NCI-H2171 treated with DMSO at 0.1 percent for 48 hours (cell line): ENCODE results near the gene MADCAM1.

Source experiments
- DNase-seq: peaks from one replicate; lab custom pipeline; 2025; lab: John Stamatoyannopoulos, UW

MADCAM1 gene

DNA sequence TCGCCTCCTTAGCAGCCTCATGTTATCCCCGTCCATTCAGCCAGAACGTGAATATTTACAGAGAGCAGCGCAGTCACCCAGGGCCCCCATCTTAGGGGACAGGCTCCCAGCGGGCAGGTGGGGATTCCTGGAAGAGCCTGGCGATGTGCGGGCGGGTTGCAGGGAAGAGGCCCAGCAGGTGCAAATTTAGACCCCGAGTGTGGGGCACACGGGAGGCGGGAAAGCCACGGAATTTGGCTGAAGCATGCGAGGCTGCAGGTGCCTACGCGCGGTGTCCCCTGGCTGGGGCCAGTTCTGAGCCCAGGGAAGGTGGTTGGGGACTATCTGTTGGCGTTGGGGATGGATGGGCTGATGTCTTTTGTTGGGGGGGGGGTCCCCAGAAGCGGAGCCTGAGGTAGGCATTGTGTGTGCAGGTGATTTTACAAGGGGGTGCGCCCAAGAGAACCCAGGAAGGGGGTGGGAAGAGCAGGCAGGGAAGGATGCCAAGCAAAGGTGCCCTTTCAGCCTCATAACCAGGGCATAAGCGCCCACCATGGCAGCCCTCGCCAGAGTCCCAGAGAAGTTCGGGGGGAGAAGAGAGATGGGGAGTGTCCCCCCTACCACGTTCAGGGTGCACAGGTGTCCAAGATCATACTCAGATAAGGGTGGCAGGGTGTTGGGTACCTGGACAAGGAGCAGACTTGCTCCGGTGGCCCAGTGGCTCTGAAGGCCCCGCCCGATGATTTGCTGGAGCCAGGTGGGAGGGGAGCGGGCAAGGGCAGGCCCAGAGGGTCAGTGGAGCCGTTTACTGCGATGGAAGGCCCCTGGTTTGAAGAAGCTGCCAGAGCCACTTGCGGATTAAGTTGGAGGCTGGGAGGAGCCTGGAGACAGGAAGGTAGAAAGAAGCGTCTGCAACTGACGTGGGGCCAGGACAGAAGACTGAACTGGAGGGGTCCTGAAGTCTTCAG lies 12.2 kb downstream of the MADCAM1 start:
- no peak for DNase-seq

DNA sequence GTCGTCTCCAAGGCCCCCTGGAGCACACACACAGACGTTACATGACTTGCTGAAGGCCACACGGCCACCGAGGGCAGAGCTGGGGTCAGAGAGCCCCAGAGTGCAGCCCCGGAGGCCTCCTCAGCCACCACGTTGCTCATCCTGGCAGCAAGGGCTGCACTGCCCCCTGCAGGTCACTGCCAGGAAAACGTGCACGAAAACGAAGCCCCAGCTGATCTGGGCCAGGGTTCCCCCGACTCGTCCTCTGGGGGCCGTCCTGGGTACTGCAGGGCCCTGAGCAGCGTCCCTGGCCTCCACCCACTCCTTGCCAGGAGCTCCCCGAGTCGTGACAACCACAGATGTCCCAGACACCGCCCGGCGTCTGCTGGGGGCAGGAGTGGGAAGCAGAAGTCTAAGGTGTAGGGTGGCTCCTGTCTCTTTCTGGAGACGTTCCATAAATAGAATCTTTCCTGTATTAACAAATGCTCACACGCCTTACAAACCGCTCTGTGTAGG lies 14.4 kb downstream of the MADCAM1 start:
- DNase-seq: peak; percentile 89

DNA sequence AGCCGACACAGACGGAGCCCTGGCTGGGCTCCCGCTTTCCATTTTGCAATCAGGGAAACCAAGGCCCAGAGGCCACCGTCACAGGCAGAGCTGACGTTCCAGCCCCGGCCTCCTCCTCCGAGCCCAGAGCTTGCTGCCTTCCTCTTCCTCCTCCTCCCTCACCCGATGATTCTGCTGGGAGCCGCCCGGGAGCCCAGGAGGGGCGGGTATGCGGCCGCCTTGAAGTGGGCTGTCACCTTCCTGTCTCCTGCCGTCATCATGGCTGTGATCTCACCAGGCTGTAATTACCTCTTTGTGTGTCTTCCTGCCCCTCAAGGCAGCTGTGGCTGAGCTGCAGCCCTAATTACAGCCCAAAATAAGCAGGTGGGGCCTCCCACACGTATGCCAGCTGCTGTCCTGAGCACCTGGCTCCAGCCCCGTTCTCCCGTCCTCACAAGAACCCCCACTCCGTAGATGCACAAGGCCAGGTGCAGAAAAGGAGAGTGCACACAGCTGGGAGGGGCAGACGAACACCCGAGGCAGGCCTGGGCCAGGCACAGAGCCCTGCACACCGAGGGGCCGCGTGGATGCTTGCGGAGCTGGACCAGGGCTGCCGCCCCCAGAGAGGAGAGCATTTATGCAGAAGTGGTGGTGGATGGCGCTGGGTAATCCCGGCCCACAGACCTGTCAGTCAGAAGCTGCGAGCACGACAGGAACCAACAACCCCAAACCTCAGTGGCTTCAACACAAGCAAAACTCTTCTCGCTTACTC lies 15.0 kb downstream of the MADCAM1 start:
- DNase-seq: peak; percentile 98

DNA sequence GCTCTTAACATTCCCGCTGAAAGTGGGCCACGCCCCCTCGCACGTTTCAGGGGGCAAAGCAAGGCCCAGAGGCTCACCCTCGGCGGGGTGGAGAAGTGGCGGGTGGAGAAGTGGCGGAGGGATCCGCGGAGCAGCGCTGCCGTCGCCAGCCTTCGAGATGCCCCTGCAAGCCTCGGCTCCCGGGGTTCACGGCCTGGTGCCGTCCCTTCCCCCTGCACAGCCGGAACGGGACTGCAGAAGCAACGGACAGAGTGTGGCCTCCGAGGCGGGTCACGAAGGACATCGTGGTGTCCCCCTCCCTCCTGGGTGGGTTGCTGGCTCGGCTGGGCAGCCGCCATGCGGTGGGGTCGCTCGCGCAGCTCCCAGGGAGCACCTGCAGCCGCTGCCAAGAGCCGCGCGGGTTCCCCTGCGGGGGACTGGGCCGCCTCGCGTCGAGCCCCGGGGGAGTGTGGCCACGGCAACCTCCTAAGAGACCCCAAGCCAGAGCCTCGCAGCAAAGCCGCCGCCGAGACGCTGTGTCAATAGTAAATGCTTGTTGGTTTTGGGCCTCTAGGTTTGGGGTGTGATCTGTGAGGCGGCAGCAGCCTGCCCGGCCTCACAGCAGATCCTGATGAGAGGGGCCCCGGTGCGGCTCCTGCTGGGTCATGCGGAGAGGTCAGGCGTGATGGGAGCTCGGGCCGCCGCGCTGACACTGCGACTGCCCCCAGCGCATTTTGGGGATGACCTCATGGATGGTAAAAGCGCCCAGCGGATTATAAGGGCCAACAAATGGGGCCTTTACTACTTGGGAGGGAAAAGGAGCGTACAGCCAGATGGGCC lies 16.5 kb downstream of the MADCAM1 start:
- no peak for DNase-seq

DNA sequence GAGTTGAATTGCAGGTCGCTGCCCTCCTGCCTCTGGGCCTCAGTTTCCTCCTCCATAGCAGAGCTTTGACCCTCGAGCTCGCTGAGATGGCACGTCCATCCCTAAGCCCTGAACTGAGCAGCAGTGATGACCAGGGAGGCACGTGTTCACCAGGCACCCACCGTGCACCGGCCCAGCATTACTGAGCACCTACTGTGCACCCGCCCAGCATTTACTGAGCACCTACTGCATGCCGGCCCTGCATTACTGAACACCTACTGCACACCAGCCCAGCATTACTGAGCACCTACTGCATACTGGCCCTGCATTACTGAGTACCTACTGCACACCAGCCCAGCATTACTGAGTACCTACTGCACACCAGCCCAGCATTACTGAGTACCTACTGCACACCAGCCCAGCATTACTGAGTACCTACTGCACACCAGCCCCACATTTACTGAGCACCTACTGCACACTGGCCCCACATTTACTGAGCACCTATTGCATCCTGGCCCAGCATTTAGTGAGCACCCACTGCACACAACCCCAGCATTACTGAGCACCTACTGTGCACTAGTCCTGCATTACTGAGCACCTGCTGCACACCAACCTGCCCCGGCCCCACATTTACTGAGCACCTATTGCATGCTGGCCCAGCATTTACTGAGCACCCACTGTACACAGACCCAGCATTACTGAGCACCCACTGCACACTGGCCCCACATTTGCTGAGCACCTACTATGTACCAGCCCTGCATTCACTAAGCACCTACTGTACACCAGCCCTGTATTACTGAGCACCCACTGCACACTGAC lies 17.3 kb downstream of the MADCAM1 start:
- DNase-seq: no peak

DNA sequence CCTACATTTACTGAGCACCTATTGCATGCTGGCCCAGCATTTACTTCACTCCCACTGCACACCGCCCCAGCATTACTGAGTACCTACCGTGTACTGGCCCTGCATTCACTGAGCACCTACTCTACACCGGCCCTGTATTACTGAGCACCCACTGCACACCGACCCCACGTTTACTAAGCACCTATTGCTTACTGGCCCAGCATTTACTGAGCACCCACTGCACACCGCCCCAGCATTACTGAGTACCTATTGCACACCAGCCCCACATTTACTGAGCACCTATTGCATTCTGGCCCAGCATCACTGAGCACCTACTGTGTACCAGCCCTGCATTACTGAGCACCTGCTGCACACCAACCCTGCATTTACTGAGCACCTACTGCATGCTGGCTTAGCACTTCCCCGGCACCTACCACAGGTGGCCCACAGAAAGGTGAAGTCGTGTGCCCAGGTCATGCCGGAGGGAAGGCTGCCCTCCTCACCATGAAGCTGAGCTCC lies 17.9 kb downstream of the MADCAM1 start:
- DNase-seq: no peak

DNA sequence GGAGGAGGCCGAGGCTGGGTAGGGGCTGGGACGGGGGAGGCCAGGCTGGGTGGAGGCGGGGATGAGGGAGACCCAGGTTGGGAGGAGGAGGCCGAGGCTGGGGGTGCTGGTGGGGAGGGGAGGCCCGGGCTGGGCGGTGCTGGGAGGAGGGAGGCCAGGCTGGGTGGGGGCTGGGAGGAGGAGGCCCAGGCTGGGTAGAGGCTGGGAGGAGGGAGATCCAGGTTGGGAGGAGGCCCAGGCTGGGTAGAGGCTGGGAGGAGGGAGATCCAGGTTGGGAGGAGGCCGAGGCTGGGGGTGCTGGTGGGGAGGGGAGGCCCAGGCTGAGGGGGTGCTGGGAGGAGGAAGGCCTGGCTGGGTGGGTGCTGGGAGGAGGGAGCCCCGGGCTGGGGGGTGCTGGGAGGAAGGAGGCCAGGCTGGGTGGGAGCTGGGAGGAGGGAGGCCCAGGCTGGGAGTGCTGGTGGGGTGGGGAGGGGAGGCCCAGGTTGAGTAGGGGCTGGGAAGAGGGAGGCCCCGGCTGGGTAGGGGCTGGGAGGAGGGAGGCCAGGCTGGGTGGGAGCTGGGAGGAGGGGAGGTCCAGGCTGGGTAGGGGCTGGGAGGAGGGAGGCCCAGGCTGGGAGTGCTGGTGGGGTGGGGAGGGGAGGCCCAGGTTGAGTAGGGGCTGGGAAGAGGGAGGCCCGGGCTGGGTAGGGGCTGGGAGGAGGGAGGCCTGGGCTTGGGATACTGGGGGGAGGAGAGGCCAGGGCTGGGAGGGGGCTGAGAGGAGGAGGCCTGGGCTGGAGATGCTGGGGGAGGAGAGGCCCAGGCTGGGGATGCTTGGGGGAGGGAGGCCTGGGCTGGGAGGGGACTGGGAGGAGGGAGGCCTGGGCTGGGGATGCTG lies 21.7 kb downstream of the MADCAM1 start:
- DNase-seq: no peak

DNA sequence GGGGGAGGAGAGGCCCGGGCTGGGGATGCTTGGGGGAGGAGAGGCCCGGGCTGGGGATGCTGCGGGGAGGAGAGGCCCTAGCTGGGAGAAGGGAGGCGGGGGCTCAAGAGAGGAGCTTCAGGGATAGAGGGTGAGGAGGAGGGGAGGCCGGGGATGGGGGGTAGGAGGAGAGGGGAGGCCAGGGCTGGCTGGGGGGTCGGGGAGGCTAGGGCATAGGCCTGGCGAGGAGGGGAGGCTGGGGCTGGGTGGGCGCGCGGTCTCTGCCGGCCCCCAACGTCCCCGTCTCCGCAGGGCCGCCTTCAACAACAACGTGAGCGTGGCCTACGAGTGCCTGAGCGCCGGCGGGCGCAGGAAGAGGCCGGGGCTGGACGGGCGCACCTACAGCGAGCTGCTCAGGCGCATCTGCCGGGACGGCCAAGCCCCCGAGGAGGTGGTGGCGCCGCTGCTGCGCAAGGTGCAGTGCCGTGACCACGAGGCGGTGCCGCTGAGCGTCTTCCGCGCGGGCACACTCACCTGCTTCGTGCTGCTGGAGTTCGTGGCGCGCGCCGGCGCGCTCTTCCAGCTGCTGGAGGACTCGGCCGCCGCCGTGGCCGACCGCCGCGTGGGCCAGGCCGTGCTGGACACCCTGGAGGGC lies 22.4 kb downstream of the MADCAM1 start:
- no peak for DNase-seq

DNA sequence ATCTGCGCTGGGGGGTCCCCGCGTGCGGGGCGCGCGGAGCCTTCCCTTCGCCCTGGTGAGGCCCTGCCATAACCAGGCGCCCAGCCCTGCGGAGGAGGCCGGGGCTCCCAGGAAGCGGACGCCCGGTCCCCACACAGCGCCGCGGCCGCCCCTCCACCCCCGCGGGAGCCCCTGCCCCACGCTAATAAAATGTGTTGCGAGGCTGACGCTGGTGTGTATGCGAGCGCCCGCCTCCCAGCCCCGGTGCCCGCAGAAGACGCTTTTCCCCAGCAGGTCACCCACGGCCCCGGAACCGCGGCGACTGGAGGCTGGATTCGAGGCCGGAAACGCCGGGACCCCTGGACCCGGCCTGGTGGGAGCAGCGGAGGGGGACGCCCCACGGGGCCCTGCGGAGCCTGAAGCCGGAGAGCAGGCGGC lies 23.2 kb downstream of the MADCAM1 start:
- DNase-seq: no peak

DNA sequence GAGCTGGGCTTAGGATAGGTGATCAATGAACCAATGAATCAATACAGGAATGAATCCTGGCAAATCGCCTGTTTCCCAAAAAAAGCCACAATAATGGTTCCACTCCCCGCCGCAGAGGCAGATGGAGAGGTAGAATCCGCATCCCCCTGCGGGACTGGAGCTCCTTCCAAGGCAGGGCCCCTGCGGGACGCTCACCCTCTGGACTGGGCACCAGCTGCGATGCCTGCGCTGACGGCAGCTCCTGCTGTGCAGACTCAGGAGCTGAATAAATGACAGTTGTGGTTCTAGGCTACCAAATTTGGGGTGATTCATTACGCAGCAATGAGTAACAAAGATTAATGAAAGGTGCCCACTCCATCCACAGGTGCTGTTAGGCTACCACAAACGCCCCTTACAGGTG lies 26.4 kb downstream of the MADCAM1 start:
- peak; percentile 22 for DNase-seq

DNA sequence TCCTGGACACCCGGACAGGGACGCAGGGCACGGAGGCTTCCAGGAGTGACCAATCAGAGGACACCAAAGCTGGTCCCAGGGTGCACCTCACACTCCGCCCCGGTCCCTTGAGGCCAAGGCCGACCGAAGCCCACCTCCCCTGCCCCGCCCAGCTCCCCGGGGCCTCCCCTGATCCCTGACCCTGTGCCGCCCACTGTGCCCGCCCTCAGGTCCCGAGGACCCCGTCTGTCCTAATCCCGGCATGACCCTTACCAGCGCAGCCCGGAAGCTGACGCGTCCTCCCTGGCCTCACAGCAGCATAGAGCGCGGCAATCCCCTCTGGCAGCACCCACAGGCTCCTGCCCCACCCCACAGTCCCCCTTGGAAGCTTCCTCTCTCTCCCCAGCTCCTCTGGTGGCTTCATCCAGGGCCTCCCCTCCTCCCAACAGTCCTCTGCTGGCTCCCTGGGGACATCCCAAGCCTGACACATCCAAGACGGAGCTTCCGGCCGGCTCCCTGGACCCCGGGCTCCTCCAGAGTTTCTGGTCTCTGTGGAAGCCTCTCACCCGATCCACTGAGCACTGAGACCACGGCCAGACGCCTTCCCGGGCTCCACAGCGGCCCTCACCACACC lies 27.9 kb downstream of the MADCAM1 start:
- DNase-seq: peak; percentile 13

DNA sequence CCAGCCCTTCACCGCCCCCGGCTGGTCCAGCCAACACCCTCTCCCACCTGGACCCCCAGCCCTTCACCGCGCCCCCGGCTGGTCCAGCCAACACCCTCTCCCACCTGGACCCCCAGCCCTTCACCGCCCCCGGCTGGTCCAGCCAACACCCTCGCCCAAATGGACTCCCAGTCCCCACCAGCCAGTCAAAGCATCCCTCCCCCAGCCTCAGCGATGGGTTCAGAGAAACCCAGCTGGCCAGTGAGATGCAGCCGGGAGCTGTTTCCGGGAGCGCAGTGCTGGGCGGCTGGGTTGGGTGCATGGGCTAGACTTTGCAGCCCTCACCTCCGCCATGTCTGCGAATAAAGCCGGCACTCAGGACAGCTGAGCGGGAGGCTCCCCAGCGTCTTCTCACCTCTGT lies 28.7 kb downstream of the MADCAM1 start:
- no peak for DNase-seq

DNA sequence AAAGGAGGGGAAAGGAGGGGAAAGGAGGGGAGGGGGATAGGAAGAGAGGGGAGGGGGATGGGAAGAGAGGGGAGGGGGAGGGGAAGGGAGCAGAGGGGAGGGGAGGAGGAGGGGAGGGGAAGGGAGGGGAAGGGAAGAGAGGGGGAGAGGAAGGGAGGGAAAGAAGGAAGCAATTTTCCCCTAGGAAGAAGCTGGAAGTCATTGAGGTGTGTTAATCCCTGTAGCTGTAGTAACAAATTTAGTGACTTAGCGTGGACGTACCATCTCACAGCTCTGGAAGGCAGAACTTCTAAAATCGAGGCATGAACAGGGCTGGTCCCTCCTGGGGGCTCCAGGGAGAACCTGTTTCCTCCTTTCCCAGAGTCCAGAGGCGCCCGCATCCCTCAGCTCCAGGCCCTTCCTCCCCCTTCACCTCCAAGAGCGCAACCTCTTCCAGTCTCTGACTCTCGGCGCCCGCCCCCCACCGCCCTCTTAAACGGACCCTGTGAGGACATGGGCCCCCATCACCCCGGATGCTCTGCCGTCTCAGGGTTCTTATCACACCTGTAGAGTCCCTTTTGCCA lies 29.7 kb downstream of the MADCAM1 start:
- DNase-seq: no peak

DNA sequence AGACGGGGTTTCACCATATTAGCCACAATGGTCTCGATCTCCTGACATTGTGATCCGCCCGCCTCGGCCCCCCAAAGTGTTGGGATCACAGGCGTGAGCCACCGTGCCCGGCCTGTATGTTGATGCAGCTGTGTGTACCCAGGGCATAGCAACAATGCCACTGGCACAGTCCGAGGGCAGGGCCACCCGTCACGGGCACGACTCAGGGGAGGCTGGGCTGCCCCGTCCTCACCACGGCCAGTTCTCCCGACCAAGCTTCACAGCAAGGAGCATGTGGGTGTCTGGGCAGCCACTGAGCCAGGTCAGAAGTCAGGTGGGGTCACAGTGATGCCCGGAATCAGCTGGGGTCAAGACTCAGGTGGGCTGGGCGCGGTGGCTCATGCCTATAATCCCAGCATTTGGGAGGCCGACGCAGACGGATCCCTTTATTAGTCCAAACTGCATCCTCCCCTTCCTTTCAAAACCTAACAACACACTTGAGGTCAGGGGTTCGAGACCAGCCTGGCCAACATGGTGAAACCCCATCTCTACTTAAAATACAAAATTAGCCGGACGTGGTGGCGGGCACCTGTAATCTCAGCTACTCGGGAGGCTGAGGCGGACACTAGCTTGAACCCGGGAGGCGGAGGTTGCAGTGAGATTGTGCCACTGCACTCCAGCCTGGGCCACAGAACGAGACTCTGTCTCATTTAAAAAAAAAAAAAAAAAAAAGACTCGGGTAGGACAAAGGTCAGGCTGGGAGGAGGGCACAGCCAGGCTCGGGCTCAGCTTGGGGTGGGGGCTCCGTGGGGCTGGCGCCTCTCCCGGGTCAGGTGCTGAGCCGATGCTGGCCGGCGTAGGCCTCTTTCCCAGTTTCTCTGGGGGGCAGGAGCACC lies 34.1 kb downstream of the MADCAM1 start:
- DNase-seq: no peak

DNA sequence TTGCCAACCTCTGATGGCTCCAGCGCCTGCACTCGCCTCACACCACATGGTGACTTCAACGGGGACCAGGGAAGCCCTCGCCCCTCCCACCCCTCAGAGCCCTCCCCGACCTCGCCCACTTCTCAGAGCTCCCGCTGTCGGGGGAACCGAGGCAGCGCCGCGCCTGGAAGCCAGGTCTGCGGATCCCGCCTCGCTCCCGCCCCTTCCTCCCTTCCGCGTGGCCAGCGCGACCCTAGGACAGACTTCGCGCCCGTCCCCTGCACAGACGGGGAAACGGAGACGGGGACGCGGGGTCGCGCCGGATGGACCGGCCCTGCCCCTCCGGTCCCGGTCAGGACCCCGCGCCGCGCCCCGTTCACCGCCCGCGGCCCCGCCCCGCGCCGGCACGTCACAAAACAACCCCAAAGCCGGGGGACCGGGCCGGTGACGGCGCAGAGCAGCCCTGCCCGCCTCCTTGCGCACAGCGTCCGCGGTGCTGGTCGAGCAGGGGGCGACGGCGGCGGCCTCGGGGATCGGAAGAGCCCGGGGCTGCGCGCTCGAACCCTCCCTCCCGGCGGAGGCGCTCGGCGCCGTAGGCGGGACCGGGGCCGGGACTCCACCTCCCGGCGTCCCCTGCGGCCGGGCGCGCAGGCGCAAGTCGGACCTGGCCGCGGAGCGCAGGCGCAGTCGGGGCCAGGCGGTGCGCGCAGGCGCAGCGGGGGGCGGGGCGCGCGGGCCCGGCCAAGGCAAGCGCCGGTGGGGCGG lies 34.9 kb downstream of the MADCAM1 start:
- DNase-seq: peak; percentile 80

DNA sequence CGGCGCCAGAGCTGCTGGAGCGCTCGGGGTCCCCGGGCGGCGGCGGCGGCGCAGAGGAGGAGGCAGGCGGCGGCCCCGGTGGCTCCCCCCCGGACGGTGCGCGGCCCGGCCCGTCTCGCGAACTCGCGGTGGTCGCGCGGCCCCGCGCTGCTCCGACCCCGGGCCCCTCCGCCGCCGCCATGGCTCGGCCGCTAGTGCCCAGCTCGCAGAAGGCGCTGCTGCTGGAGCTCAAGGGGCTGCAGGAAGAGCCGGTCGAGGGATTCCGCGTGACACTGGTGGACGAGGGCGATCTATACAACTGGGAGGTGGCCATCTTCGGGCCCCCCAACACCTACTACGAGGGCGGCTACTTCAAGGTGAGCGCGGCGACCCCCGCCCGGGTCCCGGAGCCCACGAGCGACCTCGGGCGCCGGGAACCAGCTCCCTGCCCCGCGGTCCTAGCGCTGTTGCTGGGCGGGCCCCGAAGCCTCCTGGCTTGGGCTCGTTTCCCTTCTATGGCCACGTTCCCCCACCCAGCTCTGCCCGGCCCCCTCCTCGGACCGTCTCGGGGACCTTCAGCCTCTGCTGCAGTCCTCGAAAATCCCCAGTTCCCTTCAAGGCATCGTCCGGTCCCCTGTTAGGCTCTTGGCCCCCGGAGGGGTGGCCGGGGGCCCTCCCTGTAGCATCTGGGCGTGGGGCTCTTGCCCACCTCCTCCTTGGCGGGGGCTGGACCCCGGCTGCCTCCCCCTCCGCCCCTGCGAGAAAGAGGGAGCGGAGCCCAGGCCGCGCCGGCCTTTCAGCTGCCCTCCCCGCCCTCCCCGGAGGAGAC lies 35.7 kb downstream of the MADCAM1 start, which contains the start of gene CDC34:
Gene CDC34 (plus strand): TSS at position 8 of the 808 bp plus-strand sequence. CDS start 172 bp downstream, at position 180.
- DNase-seq: no peak
